Activated CD4-positive, alpha-beta T cell treated with anti-CD3 and anti-CD28 coated beads, Interleukin-10, Interleukin-2, amounts not matched to agents 100 ng/mL and 50 ng/mL, durations not matched to agents 16 hours and 8 hours (primary cell): ENCODE results near the gene UGGT2.
"Not testable (repeated sequence)": the region's sequence is repeated elsewhere in the genome, so short reads cannot be mapped to it uniquely, and the experiment has no call there.

Experiments used
- DNase-seq: peaks from one replicate; pipeline ENCODE4 v3.0.0-alpha.2; 2020

Gene UGGT2

GRCh38 chr13:95793018-95793555, 260.1 kb downstream of the UGGT2 start:
- DNase-seq = peak; percentile 6

GRCh38 chr13:95791084-95791722, 262.0 kb downstream of the UGGT2 start:
- DNase-seq = no peak

- not testable (repeated sequence) for DNase-seq
Measured at GRCh38 chr13:95789315-95789714, 263.9 kb downstream of the UGGT2 start.

- no peak for DNase-seq
Measured at GRCh38 chr13:95788100-95788463, 265.1 kb downstream of the UGGT2 start.

GRCh38 chr13:95787356-95788099, 265.7 kb downstream of the UGGT2 start:
- DNase-seq = no peak

GRCh38 chr13:95784900-95785290, 268.3 kb downstream of the UGGT2 start:
- no peak for DNase-seq

GRCh38 chr13:95784161-95784899, 268.9 kb downstream of the UGGT2 start:
- no peak for DNase-seq

- no peak for DNase-seq
Measured at GRCh38 chr13:95783747-95784146, 269.5 kb downstream of the UGGT2 start.

GRCh38 chr13:95781940-95782339, 271.3 kb downstream of the UGGT2 start:
- not testable (repeated sequence) for DNase-seq

GRCh38 chr13:95781016-95781415, 272.2 kb downstream of the UGGT2 start:
- DNase-seq = no peak

- DNase-seq = no peak
Measured at GRCh38 chr13:95779522-95779921, 273.7 kb downstream of the UGGT2 start.

GRCh38 chr13:95771905-95772304, 281.3 kb downstream of the UGGT2 start:
- no peak for DNase-seq

GRCh38 chr13:95763601-95764000, 289.6 kb downstream of the UGGT2 start:
- no peak for DNase-seq

- not testable (repeated sequence) for DNase-seq
Measured at GRCh38 chr13:95762626-95763025, 290.6 kb downstream of the UGGT2 start.

GRCh38 chr13:95756072-95756471, 297.1 kb downstream of the UGGT2 start:
- no peak for DNase-seq

- no peak for DNase-seq
Measured at GRCh38 chr13:95754069-95754468, 299.1 kb downstream of the UGGT2 start.

- DNase-seq = no peak
Measured at GRCh38 chr13:95752677-95753076, 300.5 kb downstream of the UGGT2 start.
